Fibroblast of gingiva (primary cell): Measurements from ENCODE around the gene FNIP2.
A peak's percentile ranks its signal among the peaks of the same experiment; 100 is the strongest.
"Not testable (repeated sequence)": the region's sequence is repeated elsewhere in the genome, so short reads cannot be mapped to it uniquely, and the experiment has no call there.

ENCODE experiments used
- DNase-seq: peaks from one replicate; pipeline ENCODE4 v3.0.0-alpha.2; 2011; ENCODE audit warnings: low read depth

The FNIP2 gene

DNA sequence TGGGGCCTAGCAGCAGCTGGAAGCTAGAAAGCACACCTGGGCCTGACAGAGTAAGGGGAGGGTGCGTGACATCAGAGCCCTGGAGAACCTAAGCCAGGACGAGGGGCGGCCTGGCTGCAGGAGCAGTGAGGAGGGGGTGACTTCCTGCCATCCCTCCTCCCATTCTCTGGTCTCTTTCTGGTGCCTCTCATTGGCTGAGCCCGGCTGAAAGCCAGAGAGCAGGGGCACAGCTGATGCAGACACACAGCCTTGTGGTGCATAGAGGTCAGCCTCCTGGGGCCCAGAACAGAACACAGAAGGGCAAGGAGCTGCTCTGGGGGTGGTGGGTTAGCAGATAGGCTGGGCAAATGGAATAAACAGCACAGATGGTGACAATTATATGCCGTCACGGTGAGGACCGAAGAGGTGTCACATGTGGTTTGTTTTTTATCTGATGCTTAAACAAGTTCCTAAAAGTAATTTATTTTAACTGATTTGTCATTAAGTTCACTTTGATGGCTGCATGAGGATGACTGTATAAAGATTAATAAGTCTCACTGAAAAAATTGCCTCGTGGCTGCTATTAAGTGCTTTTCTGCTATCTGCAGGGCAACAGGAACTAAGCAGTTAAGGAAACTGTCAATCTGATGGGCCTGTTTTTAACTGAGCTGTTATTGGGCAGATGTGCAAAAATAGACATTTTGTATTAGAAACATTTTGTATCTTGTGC, 102.0 kb downstream of the FNIP2 start:
- no peak for DNase-seq

DNA sequence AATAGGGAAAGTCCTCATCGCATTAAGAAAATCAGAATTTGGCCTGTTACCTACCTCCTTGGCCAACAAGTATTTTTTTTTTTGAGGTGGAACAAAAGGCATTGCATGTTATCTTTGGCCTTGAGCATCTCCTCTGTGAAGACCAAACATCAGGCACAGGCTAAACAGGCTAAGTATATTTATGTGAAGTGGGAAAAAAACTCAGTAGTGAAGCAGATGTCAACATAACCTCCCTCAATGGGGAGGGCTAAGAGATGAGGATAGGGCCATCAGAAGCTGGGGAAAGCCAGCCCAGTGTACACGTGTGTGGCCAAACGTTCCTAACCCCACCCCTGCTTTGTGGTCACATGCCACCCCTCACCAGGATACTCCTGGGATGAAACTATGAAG, 102.5 kb downstream of the FNIP2 start:
- peak; percentile 72 for DNase-seq

DNA sequence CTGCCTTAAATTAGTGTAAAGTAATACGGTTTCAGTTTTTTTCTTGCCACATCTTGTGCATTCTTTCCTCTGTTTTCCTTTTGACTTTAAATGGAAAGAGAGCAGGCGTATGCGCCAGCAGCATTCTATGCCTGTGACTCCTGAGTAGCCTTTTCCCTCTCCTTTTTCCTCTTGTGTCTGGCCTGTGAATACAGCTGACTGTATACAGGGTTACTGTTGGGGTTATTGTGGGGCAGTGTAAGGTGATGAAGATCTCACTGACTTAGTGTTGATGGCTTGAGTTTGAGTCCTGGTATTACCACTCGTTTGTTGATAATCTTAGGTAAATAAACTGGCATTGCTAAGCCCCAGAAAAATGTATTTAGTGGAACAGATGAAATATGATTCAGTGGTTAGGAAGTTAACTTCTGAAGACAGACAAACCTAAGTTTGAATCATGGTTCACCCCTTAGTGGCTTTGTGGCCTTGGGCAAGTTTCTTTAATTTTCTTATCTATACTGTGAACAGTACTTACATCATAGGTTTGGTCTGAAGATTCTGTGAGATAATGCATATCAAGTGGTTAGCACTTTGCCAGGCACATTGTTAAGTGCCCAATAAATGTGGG, 105.1 kb downstream of the FNIP2 start:
- DNase-seq = peak; percentile 82

DNA sequence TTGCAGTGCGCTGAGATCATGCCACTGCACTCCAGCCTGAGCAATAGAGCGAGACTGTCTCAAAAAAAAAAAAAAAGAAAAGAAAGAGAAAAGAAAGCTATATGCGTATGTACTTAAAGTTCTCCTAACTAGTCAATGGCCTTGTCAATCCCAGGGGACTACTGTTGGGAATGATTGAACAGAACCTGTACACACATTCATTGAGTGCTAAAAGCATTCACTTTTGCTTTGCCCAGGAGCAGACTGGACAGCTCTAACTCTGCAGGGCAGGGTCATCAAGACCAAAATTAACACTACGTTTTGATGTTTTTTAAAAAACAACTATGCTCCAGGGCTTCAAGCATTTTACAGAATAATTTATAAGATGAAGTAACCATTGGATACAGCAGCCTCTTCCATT, 106.2 kb downstream of the FNIP2 start:
- DNase-seq = no peak

DNA sequence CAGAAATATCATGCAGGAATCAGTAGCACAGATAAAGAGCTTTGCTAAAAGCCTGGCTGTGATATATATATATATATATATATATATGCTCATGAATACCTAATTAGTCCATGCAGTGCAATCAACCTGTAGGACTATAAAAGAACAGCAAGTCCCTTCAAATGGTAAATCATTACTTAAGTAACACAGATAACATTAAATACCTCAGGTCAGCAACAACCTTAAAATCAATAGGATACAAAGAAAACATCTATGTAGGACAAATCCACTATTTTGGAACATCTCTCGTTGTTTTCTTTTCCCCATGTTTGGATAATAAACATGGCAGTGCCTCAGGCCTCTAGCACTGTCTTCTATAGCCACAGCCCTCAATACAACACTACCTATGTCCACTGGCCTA, 106.6 kb downstream of the FNIP2 start:
- no peak for DNase-seq

DNA sequence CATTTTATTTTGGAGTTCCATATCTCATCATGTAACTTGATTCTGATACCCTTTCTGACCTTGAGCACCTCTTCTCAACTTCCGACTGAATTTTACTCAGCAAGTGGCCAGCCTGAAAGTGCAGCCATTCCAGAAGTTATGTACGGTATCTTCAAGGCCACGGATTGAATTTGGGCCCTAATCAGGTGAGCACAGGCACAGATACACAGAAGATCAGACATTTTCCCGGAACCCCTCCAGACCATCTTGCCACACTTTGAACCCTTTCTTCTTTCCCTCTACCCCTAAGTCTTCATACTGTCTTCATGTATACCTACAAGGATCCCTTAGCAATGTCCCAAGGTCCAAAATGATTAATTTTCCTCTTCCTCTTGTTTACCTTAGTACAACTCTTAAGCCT, 108.2 kb downstream of the FNIP2 start:
- DNase-seq = no peak

DNA sequence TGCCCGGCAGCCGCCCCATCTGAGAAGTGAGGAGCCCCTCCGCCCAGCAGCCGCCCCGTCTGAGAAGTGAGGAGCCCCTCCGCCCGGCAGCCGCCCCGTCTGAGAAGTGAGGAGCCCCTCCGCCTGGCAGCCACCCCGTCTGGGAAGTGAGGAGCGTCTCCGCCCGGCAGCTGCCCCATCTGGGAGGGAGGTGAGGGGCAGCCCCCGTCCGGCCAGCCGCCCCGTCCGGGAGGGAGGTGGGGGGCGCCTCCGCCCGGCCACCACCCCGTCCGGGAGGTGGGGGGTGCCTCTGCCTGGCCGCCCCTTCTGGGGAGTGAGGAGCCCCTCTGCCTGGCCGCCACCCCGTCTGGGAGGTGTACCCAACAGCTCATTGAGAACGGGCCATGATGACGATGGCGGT, 113.3 kb downstream of the FNIP2 start:
- not testable (repeated sequence) for DNase-seq

DNA sequence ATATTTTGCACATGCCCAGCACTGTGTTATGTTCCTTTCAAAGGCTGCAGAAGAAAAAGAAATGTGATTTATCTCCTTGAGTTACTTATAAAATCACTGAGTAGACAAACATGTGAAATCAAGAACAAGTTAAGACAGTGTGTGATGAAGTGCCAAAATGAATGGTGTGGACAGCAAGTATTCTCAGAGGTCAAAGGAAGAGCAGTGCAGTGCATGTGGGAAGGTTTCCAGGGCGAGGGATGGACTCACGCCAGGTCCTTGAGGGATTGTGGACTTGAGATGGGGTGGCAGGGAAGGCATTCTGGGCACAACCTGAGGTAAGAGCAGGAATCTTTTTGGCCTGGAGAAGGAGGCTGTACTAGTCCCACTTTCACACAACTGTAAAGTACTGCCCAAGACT, 115.5 kb downstream of the FNIP2 start:
- no peak for DNase-seq

DNA sequence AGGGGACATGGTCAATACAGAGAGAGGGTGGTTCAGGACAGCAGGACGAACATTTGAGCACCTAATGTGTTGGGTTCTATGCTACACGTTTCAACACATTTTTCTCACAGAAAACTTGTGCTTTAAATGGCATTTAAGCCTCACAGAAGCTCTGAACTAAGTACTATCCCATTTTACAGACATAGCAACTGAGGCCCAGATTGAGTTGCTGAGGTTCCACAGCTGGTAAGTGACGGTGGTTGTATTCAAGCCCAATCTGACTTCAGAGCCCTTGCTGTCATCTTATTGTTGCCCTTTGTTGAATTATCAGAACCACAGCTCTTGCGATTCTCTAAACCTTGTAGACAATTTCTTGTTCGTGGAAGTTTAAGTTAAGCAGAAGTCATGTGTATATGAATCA, 116.7 kb downstream of the FNIP2 start:
- no peak for DNase-seq

DNA sequence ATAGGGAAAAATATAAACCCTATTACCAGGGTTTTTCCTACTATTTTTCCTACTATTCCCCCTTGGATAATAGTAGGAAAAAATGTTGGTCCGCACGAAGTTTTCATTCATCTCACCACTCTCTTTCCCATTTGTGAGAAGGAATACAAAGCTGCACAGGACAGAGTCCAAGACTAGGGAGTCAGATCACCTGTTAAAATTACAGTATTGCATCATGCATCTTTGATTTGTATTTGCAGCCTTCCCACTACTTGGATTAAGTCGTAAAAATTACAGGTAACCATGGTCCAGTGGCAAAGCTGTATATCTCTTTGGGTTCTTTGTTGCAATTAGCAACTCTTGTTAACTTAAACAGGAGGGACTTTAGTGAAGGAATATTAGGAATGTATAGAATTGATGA, 121.5 kb downstream of the FNIP2 start:
- no peak for DNase-seq

DNA sequence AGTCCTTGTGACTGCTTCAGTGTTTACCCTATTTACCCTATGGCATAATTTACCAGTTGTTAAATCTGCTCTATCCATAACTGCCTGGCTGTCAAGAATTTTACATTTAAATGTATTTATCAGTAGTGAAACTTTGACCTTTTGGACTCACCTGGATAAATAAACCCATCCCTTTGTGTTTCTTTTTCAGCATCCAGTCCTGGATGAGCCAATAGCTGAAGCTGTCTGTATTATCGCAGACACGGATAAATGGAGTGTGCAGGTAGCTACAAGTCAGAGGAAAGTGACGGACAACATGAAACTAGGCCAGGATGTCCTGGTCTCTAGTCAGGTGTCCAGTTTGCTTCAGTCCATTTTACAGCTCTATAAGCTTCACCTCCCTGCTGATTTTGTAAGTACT, 122.4 kb downstream of the FNIP2 start:
- no peak for DNase-seq

DNA sequence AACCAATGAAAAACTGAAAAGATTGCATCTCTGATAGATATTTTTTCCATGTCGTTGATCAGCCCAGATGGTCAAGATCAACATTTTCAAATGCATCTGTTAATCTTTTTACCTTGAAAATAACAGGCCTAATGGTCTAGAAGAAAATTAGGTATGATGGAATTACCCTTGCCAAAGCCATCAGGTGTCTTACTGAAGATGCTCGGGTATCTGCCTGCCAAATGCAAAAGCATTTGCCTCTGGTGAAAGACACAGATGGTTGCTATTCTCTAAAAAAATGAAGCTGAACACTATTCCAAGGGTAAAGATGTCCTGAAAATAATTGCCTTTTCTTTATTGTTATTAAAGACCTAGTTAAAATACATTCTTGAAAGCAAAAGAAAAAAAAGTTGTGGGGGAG, 126.0 kb downstream of the FNIP2 start:
- DNase-seq = no peak

DNA sequence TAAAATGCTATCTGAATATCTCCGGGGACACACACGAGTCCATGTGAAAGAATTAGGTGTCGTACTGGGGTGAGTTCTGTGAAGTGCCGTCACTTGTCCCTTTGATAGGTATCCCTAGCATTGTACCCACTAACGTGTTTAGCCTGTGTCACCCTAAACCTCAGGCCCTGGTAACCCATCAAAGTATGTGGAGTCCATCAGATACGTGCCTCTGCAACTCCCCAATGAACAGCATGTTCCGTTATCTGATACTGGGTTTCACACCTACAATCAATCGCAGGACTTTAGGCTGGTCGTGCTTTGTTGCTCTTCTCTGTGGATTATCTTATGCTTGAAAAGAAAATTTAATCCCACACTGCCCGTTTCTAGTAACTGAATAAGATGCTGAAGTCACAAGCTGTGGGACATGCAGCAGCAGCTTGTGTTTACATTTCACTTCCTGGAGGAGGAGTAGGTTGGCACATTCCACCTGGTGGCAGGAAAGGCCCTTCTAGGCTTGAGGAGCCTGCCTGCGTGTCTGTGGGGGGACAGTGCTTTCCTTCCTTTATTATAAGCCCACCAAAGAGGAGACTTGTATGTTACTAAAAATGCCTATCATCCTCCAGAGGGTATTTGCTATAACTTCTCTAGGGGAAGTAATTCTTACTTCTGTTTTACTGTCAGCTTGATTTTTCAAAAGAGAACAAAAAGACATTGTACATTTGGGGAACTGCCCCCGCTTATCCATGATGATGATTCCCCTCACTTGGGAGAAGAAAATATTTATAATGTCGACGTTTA, 127.2 kb downstream of the FNIP2 start:
- DNase-seq = no peak

DNA sequence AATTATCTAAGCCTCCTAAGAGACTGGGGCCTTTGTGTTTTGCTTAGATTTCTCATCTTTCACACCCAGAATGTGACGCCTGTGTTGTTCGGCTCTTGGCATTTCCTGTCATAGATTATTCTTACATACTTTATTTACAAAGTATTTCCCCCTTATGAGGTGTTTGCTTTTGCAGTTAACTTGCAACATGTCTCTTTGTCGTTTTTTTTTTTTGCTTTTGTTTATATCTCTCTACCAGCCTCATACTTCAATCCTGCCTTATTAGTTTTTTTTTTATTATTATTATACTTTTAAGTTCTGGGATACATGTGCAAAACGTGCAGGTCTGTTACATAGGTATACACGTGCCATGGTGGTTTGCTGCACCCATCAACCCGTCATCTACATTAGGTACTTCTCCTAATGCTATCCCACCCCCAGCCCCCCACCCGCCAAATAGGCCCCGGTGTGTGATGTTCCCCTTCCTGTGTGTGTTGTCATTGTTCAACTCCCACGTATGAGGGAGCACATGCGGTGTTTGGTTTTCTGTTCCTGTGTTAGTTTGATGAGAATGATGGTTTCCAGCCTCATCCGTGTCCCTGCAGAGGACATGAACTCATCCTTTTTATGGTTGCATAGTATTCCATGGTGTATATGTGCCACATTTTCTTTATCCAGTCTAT, 127.9 kb downstream of the FNIP2 start:
- DNase-seq = not testable (repeated sequence)

DNA sequence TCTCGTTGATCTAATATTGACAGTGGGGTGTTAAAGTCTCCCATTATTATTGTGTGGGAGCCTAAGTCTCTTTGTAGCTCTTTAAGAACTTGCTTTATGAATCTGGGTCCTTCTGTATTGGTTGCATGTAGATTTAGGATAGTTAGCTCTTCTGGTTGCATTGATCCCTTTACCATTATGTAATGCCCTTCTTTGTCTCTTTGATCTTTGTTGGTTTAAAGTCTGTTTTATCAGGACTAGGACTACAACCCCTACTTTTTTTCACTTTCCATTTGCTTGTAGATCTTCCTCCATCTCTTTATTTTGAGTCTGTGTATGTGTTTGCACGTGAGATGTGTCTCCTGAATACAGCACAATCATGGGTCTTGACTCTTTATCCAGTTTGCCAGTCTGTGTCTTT, 131.6 kb downstream of the FNIP2 start:
- not testable (repeated sequence) for DNase-seq

DNA sequence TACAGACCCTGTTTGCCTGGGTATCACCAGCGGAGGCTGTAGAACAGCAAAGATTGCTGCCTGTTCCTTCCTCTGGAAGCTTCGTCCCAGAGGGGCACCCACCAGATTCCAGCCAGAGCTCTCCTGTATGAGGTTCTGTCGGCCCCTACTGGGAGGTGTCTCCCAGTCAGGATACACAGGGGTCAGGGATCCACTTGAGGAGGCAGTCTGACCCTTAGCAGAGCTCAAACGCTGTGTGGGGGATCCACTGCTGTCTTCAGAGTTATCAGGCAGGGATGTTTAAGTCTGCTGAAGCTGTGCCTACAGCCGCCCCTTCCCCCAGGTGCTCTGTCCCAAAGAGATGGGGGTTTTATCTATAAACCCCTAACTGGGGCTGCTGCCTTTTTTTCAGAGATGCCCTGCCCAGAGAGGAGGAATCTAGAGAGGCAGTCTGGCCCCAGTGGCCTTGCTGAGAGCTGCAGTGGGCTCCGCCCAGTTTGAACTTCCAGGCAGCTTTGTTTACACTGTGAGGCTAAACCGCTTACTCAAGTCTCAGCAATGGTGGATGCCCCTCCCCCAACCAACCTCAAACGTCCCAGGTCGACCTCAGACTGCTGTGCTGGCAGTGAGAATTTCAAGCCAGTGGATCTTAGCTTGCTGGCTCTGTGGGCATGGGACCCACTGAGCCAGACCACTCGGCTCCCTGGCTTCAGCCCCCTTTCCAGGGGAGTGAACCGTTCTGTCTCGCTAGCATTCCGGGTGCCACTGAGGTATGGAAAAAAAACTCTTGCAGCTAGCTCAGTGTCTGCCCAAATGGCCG, 133.7 kb downstream of the FNIP2 start:
- DNase-seq = peak; percentile 69

DNA sequence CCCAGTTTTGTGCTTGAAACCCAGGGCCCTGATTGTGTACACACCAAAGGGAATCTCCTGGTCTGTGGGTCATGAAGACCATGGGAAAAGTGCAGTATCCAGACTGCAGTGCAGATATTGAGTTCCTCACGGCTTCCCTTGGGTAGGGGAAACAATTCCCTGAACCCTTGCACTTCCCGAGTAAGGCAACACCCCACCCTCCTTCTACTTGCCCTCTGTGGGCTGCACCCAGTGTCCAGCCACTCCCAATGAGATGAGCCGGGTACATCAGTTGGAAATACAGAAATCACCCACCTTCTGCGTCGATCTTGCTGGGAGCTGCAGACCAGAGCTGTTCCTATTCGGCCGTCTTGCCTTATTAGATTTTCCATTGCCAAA, 134.2 kb downstream of the FNIP2 start:
- DNase-seq = no peak

DNA sequence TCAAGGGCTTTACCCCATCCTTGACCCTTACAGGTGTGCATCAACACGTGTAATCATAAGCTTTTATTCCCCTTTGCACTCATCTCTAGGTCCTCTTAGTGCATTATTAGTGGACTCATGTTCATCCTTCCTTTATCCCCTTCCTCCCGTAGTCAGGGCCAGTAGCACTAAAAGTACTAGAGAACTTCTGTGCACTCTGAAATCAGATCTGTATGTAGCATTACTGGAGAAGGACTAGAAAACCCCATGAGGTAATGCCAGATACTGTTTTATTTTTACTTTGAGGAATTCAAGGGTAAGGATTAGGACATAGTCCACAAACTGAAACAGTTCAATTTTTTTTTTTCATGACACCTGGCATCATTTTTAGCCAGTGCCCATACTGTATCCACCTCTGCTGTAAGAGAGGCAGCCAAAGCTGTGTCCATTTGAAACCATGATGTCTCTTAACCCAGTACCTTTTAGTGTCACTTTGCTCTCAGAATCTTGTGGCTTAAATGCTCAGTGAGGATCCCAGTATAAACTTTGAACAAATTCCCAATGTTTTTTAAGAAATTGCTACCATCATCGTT, 134.7 kb downstream of the FNIP2 start:
- DNase-seq = no peak

DNA sequence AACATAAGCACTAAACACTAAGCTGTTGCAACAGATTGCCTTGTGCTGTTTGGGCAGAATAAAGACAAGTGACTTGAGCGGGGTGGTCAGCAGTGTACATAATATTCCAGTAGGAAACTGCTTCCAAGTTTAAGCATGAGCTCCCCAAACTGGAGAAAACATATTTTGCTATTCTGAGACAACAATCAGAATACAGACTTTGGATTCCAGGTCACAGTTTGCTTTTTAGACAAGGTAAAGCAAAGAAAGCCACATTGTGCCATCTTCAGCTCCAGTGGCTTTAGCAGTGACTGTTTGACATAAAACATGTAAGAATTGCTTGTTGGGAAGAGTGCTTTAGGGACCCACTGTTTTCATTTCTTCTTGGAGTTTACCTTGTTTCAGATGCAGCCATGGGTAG, 136.0 kb downstream of the FNIP2 start:
- DNase-seq = no peak

DNA sequence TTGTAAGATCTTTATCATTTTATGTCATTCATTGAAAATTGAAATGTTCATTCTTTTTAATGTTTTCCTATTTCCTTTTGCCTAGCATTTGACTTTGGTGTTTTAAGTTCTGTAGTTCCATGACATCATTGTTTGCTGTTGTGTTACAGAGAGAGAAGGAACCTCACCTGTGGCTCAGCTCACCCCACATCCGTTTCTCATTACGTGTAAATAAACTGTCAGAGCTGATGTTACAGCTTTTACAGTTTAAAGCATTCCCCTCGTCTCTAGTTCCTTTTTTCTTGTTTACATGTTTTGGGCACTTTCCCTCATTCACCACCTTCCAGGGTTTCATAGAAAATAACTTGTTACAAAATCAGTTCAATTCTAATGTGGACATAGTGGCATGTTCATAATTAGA, 137.2 kb downstream of the FNIP2 start:
- no peak for DNase-seq

DNA sequence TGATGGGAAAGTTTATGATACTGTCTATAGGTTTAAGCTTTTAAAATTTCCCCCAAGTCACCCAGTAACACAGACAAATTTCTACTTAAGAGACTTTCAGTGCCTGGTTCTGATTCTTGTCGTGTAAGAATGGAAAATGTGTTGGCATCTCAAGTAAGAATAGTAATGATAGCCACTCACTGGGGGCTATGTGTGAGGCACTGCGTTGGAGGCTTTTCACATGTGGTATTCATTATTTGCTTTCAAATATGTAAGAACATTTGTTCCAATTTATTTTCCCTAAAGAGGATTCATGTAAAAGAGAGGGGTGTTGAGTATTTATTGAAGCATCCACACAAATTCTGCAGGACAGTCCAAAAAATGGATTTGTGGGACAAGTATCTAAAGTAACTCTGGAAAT, 143.6 kb downstream of the FNIP2 start:
- DNase-seq = peak; percentile 78

DNA sequence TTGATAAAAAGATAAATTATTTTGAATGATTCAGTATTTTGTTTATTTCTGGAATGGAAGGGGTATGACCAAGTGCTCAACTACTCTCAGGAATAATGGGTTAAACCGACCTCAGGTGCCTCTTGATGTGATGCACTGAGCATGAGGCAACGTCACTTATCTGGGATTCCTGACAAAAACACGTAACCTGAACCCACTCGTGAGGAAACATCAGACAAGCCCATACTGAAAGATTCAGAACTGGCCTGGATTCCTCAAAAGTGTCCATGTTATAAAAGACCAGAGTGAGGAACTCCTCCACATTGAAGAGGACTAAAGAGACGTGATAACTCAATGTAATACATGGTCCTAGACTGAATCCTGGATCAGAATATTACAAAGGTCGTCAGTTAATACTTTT, 144.0 kb downstream of the FNIP2 start:
- DNase-seq = peak; percentile 70
